GM06990 (cell line): Measurements from ENCODE around the gene PCDHB6.
"Not testable (repeated sequence)": the region's sequence is repeated elsewhere in the genome, so short reads cannot be mapped to it uniquely, and the experiment has no call there.

Source experiments
- DNase-seq: peaks from one replicate; pipeline ENCODE4 v3.0.0-alpha.2; 2011; ENCODE audit not compliant: insufficient read length; ENCODE audit errors: extremely low read depth
- H3K27me3 ChIP-seq: replicated peaks from 2 replicates; pipeline ENCODE4 v1.6.0; 2011; ENCODE audit warnings: low read length; ENCODE audit not compliant: control insufficient read depth, insufficient read depth
- H3K36me3 ChIP-seq: 2 replicates; pipeline ENCODE4 v1.5.1; 2011; ENCODE audit warnings: low read length; ENCODE audit not compliant: control insufficient read depth, insufficient read depth
- H3K4me3 ChIP-seq: replicated peaks from 2 replicates; pipeline ENCODE4 v1.5.1; 2011; ENCODE audit warnings: low read depth, mild to moderate bottlenecking, control low read depth, low read length
- CTCF ChIP-seq: IDR thresholded peaks from 2 replicates; pipeline ENCODE4 v1.5.1; 2011; ENCODE audit warnings: low read length, control low read depth, mild to moderate bottlenecking, inconsistent platforms; ENCODE audit not compliant: insufficient read depth, poor library complexity, severe bottlenecking

The PCDHB6 gene

GRCh38 chr5:141182248-141182647 is 32.4 kb downstream of the PCDHB6 start, which contains the start of gene PCDHB16:
PCDHB16 (plus strand) TSS chr5:141182387; CDS start chr5:141182560, 173 bp downstream.
- DNase-seq = no peak
- TF ChIP-seq CTCF = no peak
- H3K27me3 ChIP-seq = no peaks in the 10 kb centered on the region

GRCh38 chr5:141184117-141184855 is 34.4 kb downstream of the PCDHB6 start:
- not testable (repeated sequence) for DNase-seq, H3K27me3 ChIP-seq, H3K4me3 ChIP-seq, H3K36me3 ChIP-seq

More at GRCh38 chr5:141182248-141182647, 32.4 kb downstream of the PCDHB6 start, which contains the start of gene PCDHB16:
- Histone ChIP-seq H3K36me3 (no peaks in the 10 kb centered on the region), H3K4me3 (no peak within 1 kb of the TSS)

GRCh38 chr5:141186897-141187512 is 37.1 kb downstream of the PCDHB6 start, which contains the start of gene PCDHB9:
PCDHB9 (plus strand) TSS chr5:141187161; CDS start chr5:141187319, 158 bp downstream.
- Histone ChIP-seq H3K27me3 (no peaks in the 10 kb centered on the region), H3K4me3 (peak within 1 kb of the TSS; percentile 19; the same call in 1 of the 2 replicates), H3K36me3 (no peaks in the 10 kb centered on the region)
- DNase-seq = no peak
- TF ChIP-seq CTCF = peak; percentile 51

- not testable (repeated sequence) for H3K36me3 ChIP-seq, H3K27me3 ChIP-seq, DNase-seq, H3K4me3 ChIP-seq
Observed at GRCh38 chr5:141188682-141189081, 38.8 kb downstream of the PCDHB6 start.

GRCh38 chr5:141189131-141189530 is 39.3 kb downstream of the PCDHB6 start:
- not testable (repeated sequence) for H3K4me3 ChIP-seq, H3K27me3 ChIP-seq, DNase-seq, H3K36me3 ChIP-seq

GRCh38 chr5:141192110-141192725 is 42.4 kb downstream of the PCDHB6 start, which contains the start of gene PCDHB10:
PCDHB10 (plus strand) TSS chr5:141192353; CDS start chr5:141192553, 200 bp downstream.
- TF ChIP-seq CTCF = peak; percentile 31
- DNase-seq = no peak
- H3K27me3 ChIP-seq = no peaks in the 10 kb centered on the region
- no peak within 1 kb of the TSS for H3K4me3 ChIP-seq
- H3K36me3 ChIP-seq = no peaks in the 10 kb centered on the region

- H3K4me3 ChIP-seq, H3K36me3 ChIP-seq, H3K27me3 ChIP-seq, DNase-seq: not testable (repeated sequence)
Observed at GRCh38 chr5:141194332-141194731, 44.5 kb downstream of the PCDHB6 start.
